Measurements from ENCODE around the gene PNPLA3.

PNPLA3 gene

DNA sequence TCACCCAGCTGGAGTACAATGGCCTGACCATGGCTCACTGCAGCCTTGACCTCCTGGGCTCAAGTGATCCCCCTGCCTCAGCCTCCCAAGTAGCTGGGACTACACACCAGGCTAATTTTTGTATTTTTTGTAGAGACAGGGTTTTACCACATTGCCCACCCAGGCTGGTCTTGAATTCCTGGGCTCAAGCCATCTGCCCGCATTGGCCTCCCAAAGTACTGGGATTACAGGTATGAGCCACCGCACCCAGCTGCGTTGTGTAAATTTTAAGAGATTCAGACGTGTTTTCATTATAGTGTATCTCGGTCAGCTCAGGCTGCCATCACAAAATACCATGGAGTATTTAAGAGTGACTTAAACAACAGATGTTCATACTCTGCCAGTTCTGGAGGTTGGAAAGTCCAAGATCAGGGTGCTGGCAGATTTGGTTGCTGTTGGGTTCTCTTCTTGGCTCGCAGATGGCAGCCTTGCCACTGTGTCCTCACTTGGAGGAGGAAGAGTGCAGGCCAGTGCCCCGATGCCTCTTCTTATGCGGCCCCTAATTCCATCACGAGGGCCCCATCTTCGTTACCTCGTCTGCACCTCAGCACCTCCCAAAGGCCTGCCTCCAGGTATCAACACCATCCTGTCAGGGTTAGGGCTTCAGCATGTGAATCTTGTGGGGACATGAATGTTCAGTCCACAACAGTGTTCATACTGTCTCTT, 67.9 kb downstream of the PNPLA3 start:
- Histone ChIP-seq H3K27me3 (ENCODE audit: control insufficient read depth, low read length) (no peaks in the 10 kb centered on the region), H3K9me3 (ENCODE audit: control insufficient read depth, insufficient read depth, low read length) (no peaks in the 10 kb centered on the region), H3K4me3 (ENCODE audit: low read length) (no peak overlapping the region), H3K36me3 (ENCODE audit: control insufficient read depth, low read length) (peaks cover 85% of the 10 kb centered on the region), H4K20me1 (ENCODE audit: control insufficient read depth, insufficient read depth, low read depth, low read length) (peaks cover 6% of the 10 kb centered on the region; the same call in 1 of the 2 replicates), H3K4me2 (ENCODE audit: low read length) (no peak overlapping the region), H3K9me2 (replicated peaks; ENCODE audit: control insufficient read depth, low read length) (no peaks in the 10 kb centered on the region), H3K79me2 (ENCODE audit: control insufficient read depth, low read length) (0 out of 2 replicates have a peak, but pooled peaks cover 7% of the 10 kb centered on the region), H3K27ac (ENCODE audit: low read depth, low read length) (no peak overlapping the region), H3K4me1 (ENCODE audit: control insufficient read depth, low read length) (peaks cover 27% of the 10 kb centered on the region), H3F3A (ENCODE audit: control insufficient read depth, insufficient read depth) (no peaks in the 10 kb centered on the region)
- TF ChIP-seq EZH2phosphoT487 (IDR thresholded peaks at IDR 0.05; ENCODE audit: borderline replicate concordance, low read length) = no peak
- TF ChIP-seq, protein P1, sequence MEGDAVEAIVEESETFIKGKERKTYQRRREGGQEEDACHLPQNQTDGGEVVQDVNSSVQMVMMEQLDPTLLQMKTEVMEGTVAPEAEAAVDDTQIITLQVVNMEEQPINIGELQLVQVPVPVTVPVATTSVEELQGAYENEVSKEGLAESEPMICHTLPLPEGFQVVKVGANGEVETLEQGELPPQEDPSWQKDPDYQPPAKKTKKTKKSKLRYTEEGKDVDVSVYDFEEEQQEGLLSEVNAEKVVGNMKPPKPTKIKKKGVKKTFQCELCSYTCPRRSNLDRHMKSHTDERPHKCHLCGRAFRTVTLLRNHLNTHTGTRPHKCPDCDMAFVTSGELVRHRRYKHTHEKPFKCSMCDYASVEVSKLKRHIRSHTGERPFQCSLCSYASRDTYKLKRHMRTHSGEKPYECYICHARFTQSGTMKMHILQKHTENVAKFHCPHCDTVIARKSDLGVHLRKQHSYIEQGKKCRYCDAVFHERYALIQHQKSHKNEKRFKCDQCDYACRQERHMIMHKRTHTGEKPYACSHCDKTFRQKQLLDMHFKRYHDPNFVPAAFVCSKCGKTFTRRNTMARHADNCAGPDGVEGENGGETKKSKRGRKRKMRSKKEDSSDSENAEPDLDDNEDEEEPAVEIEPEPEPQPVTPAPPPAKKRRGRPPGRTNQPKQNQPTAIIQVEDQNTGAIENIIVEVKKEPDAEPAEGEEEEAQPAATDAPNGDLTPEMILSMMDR (IDR thresholded peaks at IDR 0.05; ENCODE audit: low read depth, low read length, poor library complexity, severe bottlenecking) = no peak

DNA sequence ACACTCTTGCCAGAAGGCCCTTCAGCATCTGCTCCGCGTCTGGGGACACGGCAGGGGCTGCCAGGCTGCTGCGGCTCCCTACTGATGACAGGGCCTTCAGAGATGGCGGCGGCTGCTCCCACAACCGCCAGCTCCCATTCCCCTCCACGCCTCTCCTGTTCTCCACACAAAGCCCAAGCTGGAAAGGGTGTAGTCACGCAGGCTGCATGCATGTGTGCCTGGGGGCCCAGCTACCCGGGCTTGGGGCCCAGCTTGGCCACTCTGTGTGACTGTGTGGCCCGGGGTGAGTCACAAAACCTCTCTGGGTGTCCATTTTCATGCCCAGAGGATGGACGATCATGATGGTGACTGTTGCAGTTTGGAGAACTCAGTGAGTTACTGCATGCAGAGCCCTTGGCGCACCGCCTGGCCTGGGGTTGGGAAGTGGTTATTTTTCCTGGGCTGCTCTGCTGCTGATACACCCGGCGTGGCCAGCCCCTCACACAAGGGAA, 68.8 kb downstream of the PNPLA3 start:
- Histone ChIP-seq H3K4me2 (ENCODE audit: low read length) (no peak overlapping the region), H3K4me3 (ENCODE audit: low read length) (no peak overlapping the region), H3K9me2 (replicated peaks; ENCODE audit: control insufficient read depth, low read length) (no peaks in the 10 kb centered on the region), H3K79me2 (ENCODE audit: control insufficient read depth, low read length) (0 out of 2 replicates have a peak, but pooled peaks cover 7% of the 10 kb centered on the region), H3K4me1 (ENCODE audit: control insufficient read depth, low read length) (peaks cover 29% of the 10 kb centered on the region), H3K36me3 (ENCODE audit: control insufficient read depth, low read length) (peaks cover 88% of the 10 kb centered on the region), H3K9me3 (ENCODE audit: control insufficient read depth, insufficient read depth, low read length) (no peaks in the 10 kb centered on the region), H4K20me1 (ENCODE audit: control insufficient read depth, insufficient read depth, low read depth, low read length) (peaks cover 6% of the 10 kb centered on the region; the same call in 1 of the 2 replicates), H3K27ac (ENCODE audit: low read depth, low read length) (no peak overlapping the region), H3F3A (ENCODE audit: control insufficient read depth, insufficient read depth) (no peaks in the 10 kb centered on the region), H3K27me3 (ENCODE audit: control insufficient read depth, low read length) (no peaks in the 10 kb centered on the region)
- TF ChIP-seq EZH2phosphoT487 (IDR thresholded peaks at IDR 0.05; ENCODE audit: borderline replicate concordance, low read length) = no peak
- TF ChIP-seq, protein P1 (IDR thresholded peaks at IDR 0.05; ENCODE audit: low read depth, low read length, poor library complexity, severe bottlenecking) = no peak

DNA sequence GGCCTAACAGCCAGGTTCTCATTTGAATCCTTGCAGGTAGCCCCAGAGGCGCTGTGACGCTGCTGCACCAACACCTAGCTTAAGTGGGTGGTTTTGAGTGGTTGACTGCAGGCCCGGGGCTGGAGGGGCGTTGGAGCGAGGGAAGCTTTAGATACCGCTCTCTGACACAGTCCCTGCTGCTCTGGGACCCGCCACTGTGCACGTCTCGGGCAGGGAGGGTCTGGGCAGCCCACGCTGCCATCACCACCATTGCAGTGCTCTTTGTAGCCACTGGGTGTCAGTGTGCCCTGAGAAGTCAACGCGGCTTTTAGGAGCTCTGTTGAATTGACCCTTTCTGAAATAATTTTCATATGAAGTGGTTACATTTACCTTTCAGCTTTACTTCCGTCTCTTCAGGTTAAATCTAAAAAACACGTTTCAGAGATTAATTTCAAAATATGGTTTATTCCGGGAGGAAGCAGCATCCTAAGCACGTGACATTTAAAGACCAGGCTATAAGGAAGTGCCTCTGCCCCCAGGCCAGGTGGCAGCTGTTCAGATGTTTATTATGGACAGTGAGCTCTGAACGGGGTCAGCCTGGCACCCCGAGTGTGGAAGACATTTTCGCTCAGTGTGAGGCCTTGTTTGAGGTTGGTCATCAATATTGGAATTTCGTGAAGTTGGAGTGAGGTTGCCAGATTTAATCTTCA, 69.6 kb downstream of the PNPLA3 start:
- Histone ChIP-seq H3K9me3 (ENCODE audit: control insufficient read depth, insufficient read depth, low read length) (no peaks in the 10 kb centered on the region), H3K27me3 (ENCODE audit: control insufficient read depth, low read length) (no peaks in the 10 kb centered on the region), H3K27ac (ENCODE audit: low read depth, low read length) (peak overlapping the region; percentile 5; the same call in 1 of the 2 replicates), H3K9me2 (replicated peaks; ENCODE audit: control insufficient read depth, low read length) (no peaks in the 10 kb centered on the region), H3K4me3 (ENCODE audit: low read length) (no peak overlapping the region), H3K4me1 (ENCODE audit: control insufficient read depth, low read length) (peaks cover 29% of the 10 kb centered on the region), H3K36me3 (ENCODE audit: control insufficient read depth, low read length) (peaks cover 88% of the 10 kb centered on the region), H3K79me2 (ENCODE audit: control insufficient read depth, low read length) (0 out of 2 replicates have a peak, but pooled peaks cover 7% of the 10 kb centered on the region), H4K20me1 (ENCODE audit: control insufficient read depth, insufficient read depth, low read depth, low read length) (peaks cover 6% of the 10 kb centered on the region; the same call in 1 of the 2 replicates), H3F3A (ENCODE audit: control insufficient read depth, insufficient read depth) (no peaks in the 10 kb centered on the region), H3K4me2 (ENCODE audit: low read length) (peak overlapping the region; percentile 38)
- TF ChIP-seq EZH2phosphoT487 (IDR thresholded peaks at IDR 0.05; ENCODE audit: borderline replicate concordance, low read length) = no peak
- TF ChIP-seq, protein P1 (IDR thresholded peaks at IDR 0.05; ENCODE audit: low read depth, low read length, poor library complexity, severe bottlenecking) = peak; percentile 98
